PFSK-1 (cell line): Measurements from ENCODE around the gene OMD.

Experiments used
- FOXP2 ChIP-seq: optimal IDR thresholded peaks from 2 replicates; pipeline ENCODE3; 2011; ENCODE audit warnings: borderline replicate concordance, control low read depth, inconsistent platforms; ENCODE audit not compliant: insufficient read depth; ENCODE audit errors: extremely low read length, extremely low read depth
- POLR2AphosphoS5 ChIP-seq: IDR thresholded peaks from 2 replicates; pipeline ENCODE4 v1.6.1; 2012; ENCODE audit warnings: low read depth, mild to moderate bottlenecking, control low read depth, low read length, moderate library complexity
- REST ChIP-seq, 2 experiments: IDR thresholded peaks; 2 replicates each; pipeline versions ENCODE4 v1.6.1 to v1.8.0; 2011 to 2012; ENCODE audit warnings: low read depth in 2 of 2, low read length in 2 of 2, control low read depth in 1 of 2, inconsistent platforms in 1 of 2, mild to moderate bottlenecking in 1 of 2, moderate library complexity in 1 of 2; ENCODE audit not compliant: insufficient read depth in 1 of 2
- SIN3A ChIP-seq: IDR thresholded peaks from 2 replicates; pipeline ENCODE4 v1.6.1; 2012; ENCODE audit warnings: mild to moderate bottlenecking, low read length, moderate library complexity, borderline replicate concordance; ENCODE audit not compliant: insufficient read depth
- TAF1 ChIP-seq: IDR thresholded peaks from 2 replicates; pipeline ENCODE4 v1.6.1; 2012; ENCODE audit warnings: low read length, control low read depth, borderline replicate concordance; ENCODE audit not compliant: insufficient read depth

The OMD gene

DNA sequence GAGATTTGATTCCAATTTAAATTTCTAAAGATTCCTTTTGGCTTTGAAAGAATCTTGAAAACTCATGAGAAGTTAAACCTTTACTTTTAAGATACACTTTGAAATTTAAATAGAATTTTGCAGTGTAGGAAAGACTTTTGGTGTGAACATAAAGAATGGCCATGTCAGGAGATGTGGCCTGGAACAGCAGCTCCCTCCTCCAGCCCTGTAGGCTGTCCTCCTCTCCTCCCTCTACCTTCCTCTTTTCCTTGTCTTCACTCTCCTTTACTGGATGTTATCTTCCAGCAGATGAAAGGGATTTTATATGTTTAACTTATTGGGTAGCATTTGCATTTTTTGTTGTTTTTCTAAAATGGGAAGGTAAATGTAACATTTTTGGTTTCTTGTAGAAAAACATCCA is 39.1 kb upstream of the OMD start:
- TF ChIP-seq SIN3A (no peak), POLR2AphosphoS5 (no peak), FOXP2 (no peak), TAF1 (no peak), REST (IDR thresholded peaks at IDR 0.05; ENCODE audit: insufficient read depth in 1 of 2, low read depth in 2 of 2, low read length in 2 of 2) (no peak)

DNA sequence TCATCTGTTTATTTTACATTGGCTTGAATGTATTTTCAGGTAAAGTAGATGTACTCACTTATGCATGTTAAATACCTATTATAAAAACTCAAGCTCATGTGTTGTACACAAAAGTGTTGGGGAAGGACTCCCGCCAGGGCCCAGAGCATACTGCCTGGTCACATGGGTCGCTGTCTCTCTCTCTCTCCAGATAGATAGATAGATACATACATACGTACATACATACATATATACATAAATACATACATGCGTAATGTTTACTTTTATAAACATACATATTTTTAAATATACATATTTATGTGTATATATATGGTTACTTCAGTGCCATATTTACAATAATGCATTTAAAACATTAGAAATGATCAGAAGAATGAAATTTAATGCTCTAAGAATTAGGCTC is 33.3 kb upstream of the OMD start:
- TF ChIP-seq SIN3A (no peak), FOXP2 (no peak), REST (IDR thresholded peaks at IDR 0.05; ENCODE audit: insufficient read depth in 1 of 2, low read depth in 2 of 2, low read length in 2 of 2) (no peak), TAF1 (no peak), POLR2AphosphoS5 (no peak)

DNA sequence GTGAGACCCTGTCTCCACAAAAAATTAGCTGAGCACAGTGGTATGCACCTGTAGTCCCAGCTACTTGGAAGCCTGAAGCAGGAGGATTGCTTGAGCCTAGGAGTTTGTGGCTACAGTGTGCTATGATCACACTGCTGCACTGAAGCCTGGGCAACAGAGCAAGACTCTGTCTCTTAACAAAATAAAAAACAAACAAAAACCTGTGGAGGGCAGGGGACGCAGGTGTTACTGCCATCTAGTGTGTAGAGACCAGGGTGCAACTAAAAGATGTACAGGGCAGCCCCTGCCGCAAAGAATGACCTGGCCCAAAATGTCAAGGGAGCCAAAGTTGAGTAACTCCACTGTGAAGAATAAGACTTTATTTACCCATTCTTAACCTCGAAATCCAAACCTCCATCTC is 30.9 kb upstream of the OMD start:
- TF ChIP-seq TAF1 (no peak), REST (IDR thresholded peaks at IDR 0.05; ENCODE audit: insufficient read depth in 1 of 2, low read depth in 2 of 2, low read length in 2 of 2) (no peak), POLR2AphosphoS5 (no peak), SIN3A (no peak), FOXP2 (no peak)

- TF ChIP-seq POLR2AphosphoS5 (no peak), SIN3A (no peak), FOXP2 (no peak), TAF1 (no peak)
Observed at GRCh38 chr9:92446536-92446935, 22.3 kb upstream of the OMD start.

- TF ChIP-seq SIN3A = no peak
- TF ChIP-seq FOXP2 = no peak
- TF ChIP-seq POLR2AphosphoS5 = no peak
- TF ChIP-seq REST (IDR thresholded peaks at IDR 0.05; ENCODE audit: insufficient read depth in 1 of 2, low read depth in 2 of 2, low read length in 2 of 2) = no peak
- TF ChIP-seq TAF1 = no peak
Observed at GRCh38 chr9:92444841-92445240, 20.6 kb upstream of the OMD start.
